K562 (cell line): ENCODE measurements around the gene DTX4. TPM values are rescaled to one million over a fixed set of nuclear protein-coding genes. Genes with fewer than 3 reads are reported as not detected.

Experiments used
- ATAC-seq: fragments of 200-7000 bp; cut with Tn5 transposase; 3 replicates; pipeline ENCODE4 v1.9.1; 2020; ENCODE audit warnings: moderate library complexity
- BruUV-seq: library from RNA; stranded (reverse); fragments of 400-500 nt; replicated peaks from 2 replicates; lab custom pipeline; 2021; lab: Mats Ljungman, UMichigan
- CTCF ChIA-PET: fragments of 300-600 bp; formaldehyde crosslinking; extraction: SDS; loops from one replicate; lab custom pipeline; 2021; ENCODE audit warnings: low intra/inter-chr PET ratio; lab: Yijun Ruan, JAX
- POLR2A ChIA-PET: fragments of 300-600, 350-650 bp; sonication (Branson Sonifier 250); formaldehyde crosslinking; extraction: SDS; loops from one replicate; lab custom pipeline; 2021; ENCODE audit warnings: antibody characterized with exemption, inconsistent platforms; lab: Yijun Ruan, JAX
- DNase-seq, 4 experiments: peaks; one replicate each; pipeline versions ENCODE4 v3.0.0 to v3.0.0-alpha.2; 2011 to 2018; ENCODE audit warnings: low spot score in 3 of 4, mixed read lengths in 3 of 4; ENCODE audit errors: extremely low read depth in 1 of 4
- FAIRE-seq: peaks from 2 replicates; lab custom pipeline; 2011; peaks lifted over from hg19 to GRCh38; lab: Jason Lieb, UNC
- H2AFZ ChIP-seq: 2 replicates; pipeline ENCODE4 v1.6.0; 2011; ENCODE audit warnings: low read depth, low read length, control low read depth, inconsistent platforms
- H3K27ac ChIP-seq: fragments of 200-600 bp; 3 replicates; pipeline ENCODE4 v1.8.0; 2011; ENCODE audit warnings: low read depth, mild to moderate bottlenecking, control low read depth, inconsistent platforms, low read length, moderate library complexity, mixed read lengths; ENCODE audit errors: extremely low read depth
- H3K27me3 ChIP-seq, 2 experiments: fragments of 300-600 bp in 1 of 2; 2 replicates in 1 of 2; 3 replicates in 1 of 2; pipeline versions ENCODE4 v1.6.0 to v1.8.0; 2011; ENCODE audit warnings: inconsistent platforms in 2 of 2, low read length in 2 of 2, mild to moderate bottlenecking in 1 of 2, mixed read lengths in 1 of 2, moderate library complexity in 1 of 2; ENCODE audit not compliant: control insufficient read depth in 2 of 2, insufficient read depth in 2 of 2
- H3K36me3 ChIP-seq: fragments of 300-600 bp; 3 replicates; pipeline ENCODE4 v1.8.0; 2011; ENCODE audit warnings: mild to moderate bottlenecking, low read length, inconsistent platforms; ENCODE audit not compliant: control insufficient read depth, insufficient read depth
- H3K4me1 ChIP-seq, 2 experiments: fragments of 200-600 bp in 1 of 2; replicated peaks in 1 of 2; 2 replicates in 1 of 2; 3 replicates in 1 of 2; pipeline versions ENCODE4 v1.5.1 to v1.8.0; 2011; ENCODE audit warnings: inconsistent platforms in 2 of 2, low read length in 2 of 2, mild to moderate bottlenecking in 1 of 2, mixed read lengths in 1 of 2, moderate library complexity in 1 of 2; ENCODE audit not compliant: control insufficient read depth in 2 of 2, insufficient read depth in 2 of 2
- H3K4me2 ChIP-seq: 2 replicates; pipeline ENCODE4 v1.6.1; 2011; ENCODE audit warnings: low read length, control low read depth, inconsistent platforms, mixed read lengths; ENCODE audit not compliant: insufficient read depth
- H3K4me3 ChIP-seq: fragments of 200-600 bp; sonication (generic), shearing (Covaris generic); 2 replicates; pipeline ENCODE4 v1.5.1; 2016; ENCODE audit warnings: control low read depth, inconsistent platforms
- H3K79me2 ChIP-seq: fragments of 200-600 bp; 3 replicates; pipeline ENCODE4 v1.8.0; 2011; ENCODE audit warnings: low read length, inconsistent platforms; ENCODE audit not compliant: control insufficient read depth, insufficient read depth
- H3K9ac ChIP-seq, 2 experiments: 2 replicates each; pipeline versions ENCODE4 v1.6.0 to v1.6.1; 2011; ENCODE audit warnings: low read depth in 2 of 2, low read length in 2 of 2, control low read depth in 1 of 2, inconsistent platforms in 1 of 2, mild to moderate bottlenecking in 1 of 2, mixed read lengths in 1 of 2; ENCODE audit not compliant: insufficient read depth in 1 of 2
- H3K9me1 ChIP-seq: one replicate; pipeline ENCODE4 v1.6.0; 2011; ENCODE audit warnings: inconsistent platforms, mild to moderate bottlenecking, low read length, moderate library complexity; ENCODE audit not compliant: control insufficient read depth, insufficient read depth
- H3K9me3 ChIP-seq: replicated peaks from 2 replicates; pipeline ENCODE4 v1.5.1; 2011; ENCODE audit warnings: low read depth, low read length, inconsistent platforms; ENCODE audit not compliant: control insufficient read depth, insufficient read depth
- H4K20me1 ChIP-seq: replicated peaks from 2 replicates; pipeline ENCODE4 v1.6.1; 2011; ENCODE audit warnings: low read length, inconsistent platforms, mixed read lengths; ENCODE audit not compliant: control insufficient read depth, insufficient read depth
- ARHGAP35 ChIP-seq: fragments of 450-650 bp; IDR thresholded peaks from 2 replicates; pipeline ENCODE4 v1.6.1; 2018; ENCODE audit not compliant: partially characterized antibody
- E2F1 ChIP-seq: sonication (generic); formaldehyde crosslinking; IDR thresholded peaks from 2 replicates; pipeline ENCODE4 v1.8.1; 2023; ENCODE audit warnings: mild to moderate bottlenecking, missing genetic modification reagents, moderate library complexity
- ETV6 ChIP-seq, 3 experiments: fragments of 150-350 bp in 1 of 3; sonication (generic) in 1 of 3; formaldehyde crosslinking in 1 of 3; IDR thresholded peaks; 2 replicates each; pipeline versions ENCODE4 v1.6.1 to v1.8.0; 2014 to 2022; ENCODE audit warnings: borderline replicate concordance in 2 of 3, low read depth in 2 of 3, antibody characterized with exemption in 1 of 3, low read length in 1 of 3, mild to moderate bottlenecking in 1 of 3, missing genetic modification reagents in 1 of 3
- GATAD2A ChIP-seq: fragments of 450-650 bp; IDR thresholded peaks from 2 replicates; pipeline ENCODE4 v1.6.1; 2017
- TRIM24 ChIP-seq, 2 experiments: fragments of 450-650 bp; IDR thresholded peaks; 2 replicates each; pipeline ENCODE4 v1.6.1; 2016
- WGBS: fragments of 100-300 bp; shearing (Covaris generic); methylation state at CpG from one replicate; pipeline ENCODE4 v1.1.6; 2016; ENCODE audit warnings: low coverage, mixed read lengths; ENCODE audit not compliant: insufficient coverage; ENCODE audit errors: missing lambda C conversion rate; 5-methylcytosine and 5-hydroxymethylcytosine counted together
- in situ Hi-C: fragments of 300-500 bp; cut with MboI; formaldehyde crosslinking; loops from 4 replicates; pipeline ENCODE4 v1.15.0; 2018; ENCODE audit warnings: inconsistent platforms, mixed read lengths
- intact Hi-C: fragments of 100-400 bp; cut with micrococcal nuclease; formaldehyde crosslinking; loops from 2 replicates; pipeline ENCODE4 v1.14.2; 2022
- polyA plus RNA-seq, 8 experiments: library from polyadenylated mRNA; depleted of rRNA in 4 of 8; stranded (reverse) in 5 of 8; unstranded in 3 of 8; fragments of >200 nt; fragmentation: Nextera tagmentation in 2 of 8; fragmentation: Illumina TruSeq in 1 of 8; extraction: Ambion mirVana in 2 of 8; extraction: Trizol in 1 of 8; gene quantifications; 2 replicates each; pipeline versions ENCODE4 v1.2.1 to v1.2.3, GENCODE V29; 2011 to 2014; ENCODE audit warnings: inconsistent platforms in 1 of 8, missing spikeins in 1 of 8
- total RNA-seq, 7 experiments: library from RNA; depleted of rRNA in 6 of 7; stranded (reverse); fragments of >200 nt in 6 of 7; fragmentation: Illumina TruSeq in 2 of 7; extraction: Trizol in 2 of 7; gene quantifications; 2 replicates each; pipeline versions ENCODE4 v1.2.1 to v1.2.3, GENCODE V29; 2011 to 2021; ENCODE audit warnings: low replicate concordance in 1 of 7
- TF ChIP-seq, protein P1 (sequence below): fragments of 250-450 bp; sonication (Bioruptor Pico); IDR thresholded peaks from 2 replicates; pipeline ENCODE4 v1.8.0; 2021; ENCODE audit warnings: mild to moderate bottlenecking, moderate library complexity
- TF ChIP-seq, protein P2 (sequence below), 2 experiments: IDR thresholded peaks; 2 replicates each; pipeline ENCODE4 v1.6.1; 2011; ENCODE audit warnings: borderline replicate concordance in 1 of 2, control low read depth in 1 of 2, low read depth in 1 of 2, low read length in 1 of 2, mild to moderate bottlenecking in 1 of 2, mixed read lengths in 1 of 2, moderate library complexity in 1 of 2; ENCODE audit not compliant: insufficient read depth in 1 of 2, insufficient read length in 1 of 2, poor library complexity in 1 of 2, severe bottlenecking in 1 of 2; ENCODE audit errors: extremely low read depth in 1 of 2
- TF ChIP-seq, protein P3 (sequence below): IDR thresholded peaks from 3 replicates; pipeline ENCODE4 v1.6.1; 2011; ENCODE audit warnings: borderline replicate concordance, mild to moderate bottlenecking; ENCODE audit not compliant: insufficient read length, insufficient read depth
- TF ChIP-seq, protein P4 (sequence below): IDR thresholded peaks from 2 replicates; pipeline ENCODE4 v1.6.1; 2011; ENCODE audit warnings: borderline replicate concordance, low read depth, mild to moderate bottlenecking, moderate library complexity, low read length; ENCODE audit not compliant: insufficient read depth, poor library complexity, severe bottlenecking

Gene DTX4
- total and polyA plus RNA-seq, 9 of the 15 experiments (the other 6 are each of a cell fraction or from before 2014, with no cell fraction given) = 0.03 to 0.47 (median 0.04) TPM; not detected in 4

DNA sequence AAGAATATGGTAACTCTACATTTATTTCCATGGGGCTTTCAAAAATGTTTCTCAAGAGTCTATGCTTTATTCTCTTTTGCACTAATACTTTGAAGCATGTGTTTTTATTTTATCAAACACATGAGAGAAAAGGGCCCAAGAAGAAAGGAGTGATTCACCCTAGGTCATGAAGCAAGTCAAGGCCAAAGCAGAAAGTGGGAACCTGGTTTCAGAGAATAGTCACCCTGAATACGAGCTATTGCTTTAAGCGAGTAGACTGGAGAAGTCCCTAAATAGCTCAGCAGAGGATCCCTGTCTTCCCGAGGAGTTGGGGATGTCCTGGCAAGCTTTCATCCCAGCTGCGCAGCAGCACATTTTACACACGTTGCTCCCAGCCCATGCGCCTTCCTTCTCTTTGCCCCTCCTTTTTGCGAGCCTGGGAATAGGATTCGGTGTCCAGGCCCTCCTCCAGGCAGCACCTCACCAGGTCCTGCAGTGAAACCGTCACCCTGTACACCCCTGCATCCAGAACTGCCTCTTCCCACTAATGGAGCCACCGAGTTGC, 21.7 kb downstream of the DTX4 start:
- ChIA-PET CTCF (no interaction called here), POLR2A (no interaction called here)
- in situ Hi-C loops (loop anchor here (25.0 kb wide), 1 partner anchor 494 kb away; no protein-coding TSS in a partner anchor), intact Hi-C loops (no loop called here)
- H3K79me2 ChIP-seq = no peaks in the 10 kb centered on the region
- H3K9me1 ChIP-seq = no peaks in the 10 kb centered on the region
- H3K4me2 ChIP-seq = no peak overlapping the region
- TF ChIP-seq E2F1 (no peak), ETV6 (IDR thresholded peaks at IDR 0.05; ENCODE audit: borderline replicate concordance in 1 of 2, low read depth in 2 of 2, low read length in 1 of 2) (no peak), ETV6 (CRISPR knock-in tag; IDR thresholded peaks at IDR 0.05; ENCODE audit: borderline replicate concordance) (no peak), GATAD2A (no peak), TRIM24 (IDR thresholded peaks at IDR 0.05) (no peak), ARHGAP35 (no peak)
- TF ChIP-seq, protein P1, sequence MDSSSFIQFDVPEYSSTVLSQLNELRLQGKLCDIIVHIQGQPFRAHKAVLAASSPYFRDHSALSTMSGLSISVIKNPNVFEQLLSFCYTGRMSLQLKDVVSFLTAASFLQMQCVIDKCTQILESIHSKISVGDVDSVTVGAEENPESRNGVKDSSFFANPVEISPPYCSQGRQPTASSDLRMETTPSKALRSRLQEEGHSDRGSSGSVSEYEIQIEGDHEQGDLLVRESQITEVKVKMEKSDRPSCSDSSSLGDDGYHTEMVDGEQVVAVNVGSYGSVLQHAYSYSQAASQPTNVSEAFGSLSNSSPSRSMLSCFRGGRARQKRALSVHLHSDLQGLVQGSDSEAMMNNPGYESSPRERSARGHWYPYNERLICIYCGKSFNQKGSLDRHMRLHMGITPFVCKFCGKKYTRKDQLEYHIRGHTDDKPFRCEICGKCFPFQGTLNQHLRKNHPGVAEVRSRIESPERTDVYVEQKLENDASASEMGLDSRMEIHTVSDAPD (CRISPR knock-in tag) = no peak
- TF ChIP-seq, protein P2, sequence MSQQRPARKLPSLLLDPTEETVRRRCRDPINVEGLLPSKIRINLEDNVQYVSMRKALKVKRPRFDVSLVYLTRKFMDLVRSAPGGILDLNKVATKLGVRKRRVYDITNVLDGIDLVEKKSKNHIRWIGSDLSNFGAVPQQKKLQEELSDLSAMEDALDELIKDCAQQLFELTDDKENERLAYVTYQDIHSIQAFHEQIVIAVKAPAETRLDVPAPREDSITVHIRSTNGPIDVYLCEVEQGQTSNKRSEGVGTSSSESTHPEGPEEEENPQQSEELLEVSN (IDR thresholded peaks at IDR 0.05; ENCODE audit: borderline replicate concordance in 1 of 2, extremely low read depth in 1 of 2, insufficient read depth in 1 of 2, insufficient read length in 1 of 2, low read depth in 1 of 2, low read length in 1 of 2, poor library complexity in 1 of 2, severe bottlenecking in 1 of 2) = no peak
- TF ChIP-seq, protein P3, sequence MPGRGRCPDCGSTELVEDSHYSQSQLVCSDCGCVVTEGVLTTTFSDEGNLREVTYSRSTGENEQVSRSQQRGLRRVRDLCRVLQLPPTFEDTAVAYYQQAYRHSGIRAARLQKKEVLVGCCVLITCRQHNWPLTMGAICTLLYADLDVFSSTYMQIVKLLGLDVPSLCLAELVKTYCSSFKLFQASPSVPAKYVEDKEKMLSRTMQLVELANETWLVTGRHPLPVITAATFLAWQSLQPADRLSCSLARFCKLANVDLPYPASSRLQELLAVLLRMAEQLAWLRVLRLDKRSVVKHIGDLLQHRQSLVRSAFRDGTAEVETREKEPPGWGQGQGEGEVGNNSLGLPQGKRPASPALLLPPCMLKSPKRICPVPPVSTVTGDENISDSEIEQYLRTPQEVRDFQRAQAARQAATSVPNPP = no peak
- TF ChIP-seq, protein P4, sequence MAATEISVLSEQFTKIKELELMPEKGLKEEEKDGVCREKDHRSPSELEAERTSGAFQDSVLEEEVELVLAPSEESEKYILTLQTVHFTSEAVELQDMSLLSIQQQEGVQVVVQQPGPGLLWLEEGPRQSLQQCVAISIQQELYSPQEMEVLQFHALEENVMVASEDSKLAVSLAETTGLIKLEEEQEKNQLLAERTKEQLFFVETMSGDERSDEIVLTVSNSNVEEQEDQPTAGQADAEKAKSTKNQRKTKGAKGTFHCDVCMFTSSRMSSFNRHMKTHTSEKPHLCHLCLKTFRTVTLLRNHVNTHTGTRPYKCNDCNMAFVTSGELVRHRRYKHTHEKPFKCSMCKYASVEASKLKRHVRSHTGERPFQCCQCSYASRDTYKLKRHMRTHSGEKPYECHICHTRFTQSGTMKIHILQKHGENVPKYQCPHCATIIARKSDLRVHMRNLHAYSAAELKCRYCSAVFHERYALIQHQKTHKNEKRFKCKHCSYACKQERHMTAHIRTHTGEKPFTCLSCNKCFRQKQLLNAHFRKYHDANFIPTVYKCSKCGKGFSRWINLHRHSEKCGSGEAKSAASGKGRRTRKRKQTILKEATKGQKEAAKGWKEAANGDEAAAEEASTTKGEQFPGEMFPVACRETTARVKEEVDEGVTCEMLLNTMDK = no peak
- no TSS peak for BruUV-seq
- H3K27ac ChIP-seq = no peak overlapping the region
- ATAC-seq (no peak), FAIRE-seq (no peak), DNase-seq (no peak)
- no peaks in the 10 kb centered on the region for H3K9me3 ChIP-seq
- no peak overlapping the region for H3K9ac ChIP-seq
- H3K36me3 ChIP-seq = no peaks in the 10 kb centered on the region
- H3K4me1 ChIP-seq = no peaks in the 10 kb centered on the region
- H4K20me1 ChIP-seq = no peaks in the 10 kb centered on the region
- H3K4me3 ChIP-seq = no peak overlapping the region
- 2% methylated on average over 9 of the region's 10 CpGs for WGBS
- peaks cover 10 to 40% of the 10 kb centered on the region in 2 experiments for H3K27me3 ChIP-seq
- no peak overlapping the region for H2AFZ ChIP-seq
